Germinal center (tissue), 1 donor: ENCODE data around the gene PNPO.
"Not testable (repeated sequence)": the region's sequence is repeated elsewhere in the genome, so short reads cannot be mapped to it uniquely, and the experiment has no call there.

Experiments used
- DNase-seq: peaks from one replicate; pipeline ENCODE4 v3.0.0; 2012; ENCODE audit warnings: mixed read lengths, low spot score

PNPO gene

GRCh38 chr17:47975189-47975822 is 33.9 kb downstream of the PNPO start:
- DNase-seq, result no peak

DNA sequence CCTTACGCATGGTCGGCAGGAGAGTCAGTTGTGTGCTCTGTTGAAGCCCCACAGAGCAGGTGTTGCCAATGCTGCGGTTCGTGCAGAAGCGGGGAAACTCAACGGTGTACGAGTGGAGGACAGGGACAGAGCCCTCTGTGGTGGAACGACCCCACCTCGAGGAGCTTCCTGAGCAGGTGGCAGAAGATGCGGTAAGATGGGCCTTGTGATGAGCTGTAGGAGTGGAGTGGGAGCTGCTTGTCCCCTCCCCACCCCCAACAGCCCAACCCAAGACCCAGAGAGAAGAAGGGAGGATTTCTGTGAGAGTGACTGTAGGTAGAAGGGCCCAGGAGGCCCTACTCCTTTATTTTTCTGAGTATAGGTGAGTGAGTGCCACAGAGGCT is 34.4 kb downstream of the PNPO start:
- no peak for DNase-seq

- peak; percentile 84 for DNase-seq
These were observed 37.0 kb downstream of the PNPO start for GRCh38 chr17:47978324-47978723.

GRCh38 chr17:47980541-47980940 is 39.2 kb downstream of the PNPO start:
- no peak for DNase-seq

GRCh38 chr17:47981462-47981861 is 40.1 kb downstream of the PNPO start:
- no peak for DNase-seq

- DNase-seq, result no peak
These were observed 40.8 kb downstream of the PNPO start for GRCh38 chr17:47982091-47982617.

GRCh38 chr17:47982645-47983390 is 41.4 kb downstream of the PNPO start:
- no peak for DNase-seq

DNA sequence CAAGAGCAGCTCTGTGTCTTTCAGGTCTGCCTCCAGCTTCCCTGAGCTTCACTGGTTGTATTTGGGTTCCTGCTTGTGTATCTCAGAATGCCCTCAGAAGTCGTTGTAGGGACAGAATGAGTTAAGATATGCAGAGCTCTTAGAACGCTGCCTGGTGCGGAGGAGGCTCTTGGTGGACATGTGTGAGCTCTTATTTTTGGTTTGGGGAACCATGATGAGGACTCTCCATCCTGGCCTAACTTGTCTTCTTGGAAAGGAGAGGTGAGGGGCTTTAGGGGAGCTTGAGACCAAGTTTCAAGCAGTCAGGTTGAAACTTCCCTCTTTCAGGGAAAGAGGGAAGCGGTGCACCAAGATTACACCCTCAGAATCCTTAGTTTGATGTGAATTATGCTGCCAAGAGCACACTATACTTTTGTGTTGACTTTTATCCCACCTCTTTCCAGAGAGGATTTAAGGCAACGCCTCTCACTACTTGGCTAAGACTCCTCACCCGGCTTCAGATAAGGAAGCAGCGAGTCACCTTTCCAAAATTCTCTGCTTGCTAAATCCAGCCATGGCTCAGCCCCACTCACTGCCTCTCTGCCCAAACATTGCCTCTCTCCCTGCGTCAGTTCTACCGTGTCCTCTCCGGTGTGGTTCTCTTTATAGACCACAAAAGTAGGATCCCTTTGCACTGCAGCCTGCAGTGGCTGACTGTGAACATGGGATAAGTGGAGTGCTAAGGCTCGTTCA is 42.3 kb downstream of the PNPO start:
- DNase-seq, result no peak

DNA sequence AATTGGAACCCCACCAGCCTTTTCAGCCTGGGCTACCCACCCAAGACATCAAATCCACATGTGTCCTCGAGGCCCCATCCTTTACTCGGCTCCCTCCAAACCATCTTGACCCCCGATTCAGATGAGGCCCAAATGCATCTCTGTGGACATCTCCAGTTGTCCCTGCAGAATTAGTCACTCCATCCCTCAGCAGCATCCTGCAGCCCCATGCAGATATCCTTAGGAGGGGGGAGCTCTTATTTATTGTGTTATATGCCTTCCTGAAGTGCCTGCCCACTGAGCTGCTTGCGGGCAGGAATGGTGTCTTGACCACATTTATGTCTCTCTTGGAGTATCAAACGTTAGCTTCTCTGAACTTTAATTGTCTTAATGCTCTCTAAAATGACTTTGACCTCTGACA is 45.1 kb downstream of the PNPO start:
- no peak for DNase-seq

DNA sequence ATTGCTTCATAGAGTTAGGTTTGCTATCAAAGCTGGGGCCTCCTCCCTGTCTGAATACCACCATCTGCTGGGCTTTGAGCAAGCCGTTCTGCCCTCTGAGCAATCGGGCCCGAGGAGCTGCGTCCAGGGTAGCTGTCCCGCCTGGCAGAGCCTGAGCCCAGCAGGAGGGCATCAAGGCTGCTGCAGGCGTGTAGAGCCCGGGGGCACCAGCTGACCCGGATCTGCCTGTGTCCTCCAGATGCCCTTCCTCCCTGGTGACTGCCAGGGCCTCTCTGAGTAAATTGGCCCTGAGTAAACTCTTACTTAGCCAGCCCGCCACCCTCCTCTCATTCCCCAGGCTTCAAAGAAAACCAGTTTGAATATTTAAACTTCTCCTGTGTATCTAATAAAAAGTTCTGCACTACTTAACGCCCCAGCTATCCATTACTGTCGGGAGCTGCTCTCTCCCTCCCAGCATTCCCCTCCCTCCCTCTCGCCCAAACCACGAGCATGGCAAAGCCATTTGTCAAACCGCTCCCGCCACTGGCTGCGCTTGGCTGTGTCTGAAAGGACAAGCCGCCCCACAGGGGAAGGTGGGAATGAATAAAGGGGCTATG is 46.0 kb downstream of the PNPO start:
- DNase-seq, result no peak

DNA sequence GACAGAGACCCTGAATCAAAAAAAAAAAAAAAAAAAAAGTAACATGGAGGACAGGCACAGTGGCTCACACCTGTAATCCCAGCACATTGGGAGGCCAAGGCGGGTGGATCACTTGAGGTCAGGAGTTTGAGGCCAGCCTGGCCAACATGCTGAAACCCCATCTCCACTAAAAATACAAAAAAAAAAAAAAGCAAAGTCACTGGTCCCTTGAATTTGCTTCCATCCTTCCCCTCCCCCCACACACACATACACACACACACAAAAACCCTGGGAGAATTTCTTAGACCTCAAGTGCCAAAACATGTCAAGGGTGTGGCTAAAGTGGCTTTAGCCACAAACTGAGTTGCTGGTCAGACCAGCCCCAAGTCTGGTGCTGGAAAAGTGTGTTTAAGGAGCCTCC is 47.1 kb downstream of the PNPO start:
- DNase-seq, result not testable (repeated sequence)

DNA sequence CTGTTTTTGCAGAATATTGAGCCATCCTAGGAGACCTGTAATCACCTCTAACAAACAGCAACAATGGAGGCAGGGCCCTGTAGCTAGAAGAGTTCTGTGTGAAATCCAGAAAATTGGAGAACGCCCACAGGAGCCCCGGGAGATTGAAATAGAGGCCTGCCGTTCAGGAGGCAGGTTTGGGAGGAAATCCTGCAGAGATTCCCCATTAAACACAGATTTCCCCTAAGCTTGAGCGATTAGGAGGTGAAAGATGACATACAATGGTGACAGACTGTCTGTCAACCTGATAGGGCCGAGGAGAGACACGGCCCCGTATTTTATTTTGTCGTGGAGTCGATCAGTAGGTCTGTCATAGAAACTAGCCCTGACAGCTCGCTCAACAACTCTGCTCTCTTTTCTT is 47.8 kb downstream of the PNPO start:
- no peak for DNase-seq

DNA sequence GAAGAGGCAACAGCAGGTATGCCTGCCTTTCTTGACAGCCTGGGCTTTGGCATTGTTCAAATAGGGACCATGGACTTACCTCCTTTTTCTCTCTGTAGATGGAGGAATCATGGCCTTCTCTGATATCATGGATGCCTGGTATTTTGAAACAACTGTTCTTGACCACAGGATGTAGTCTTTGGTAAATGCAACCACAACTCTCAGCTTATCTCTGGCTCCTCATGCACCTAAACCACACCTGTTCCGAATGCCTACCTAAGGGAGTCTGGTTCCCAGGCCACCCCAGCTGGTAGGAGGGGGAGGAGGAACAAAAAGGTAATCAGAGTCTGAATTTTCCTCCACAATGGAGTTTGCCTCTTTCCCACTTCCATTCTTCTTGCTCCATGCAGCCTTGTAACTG is 48.3 kb downstream of the PNPO start:
- no peak for DNase-seq

DNA sequence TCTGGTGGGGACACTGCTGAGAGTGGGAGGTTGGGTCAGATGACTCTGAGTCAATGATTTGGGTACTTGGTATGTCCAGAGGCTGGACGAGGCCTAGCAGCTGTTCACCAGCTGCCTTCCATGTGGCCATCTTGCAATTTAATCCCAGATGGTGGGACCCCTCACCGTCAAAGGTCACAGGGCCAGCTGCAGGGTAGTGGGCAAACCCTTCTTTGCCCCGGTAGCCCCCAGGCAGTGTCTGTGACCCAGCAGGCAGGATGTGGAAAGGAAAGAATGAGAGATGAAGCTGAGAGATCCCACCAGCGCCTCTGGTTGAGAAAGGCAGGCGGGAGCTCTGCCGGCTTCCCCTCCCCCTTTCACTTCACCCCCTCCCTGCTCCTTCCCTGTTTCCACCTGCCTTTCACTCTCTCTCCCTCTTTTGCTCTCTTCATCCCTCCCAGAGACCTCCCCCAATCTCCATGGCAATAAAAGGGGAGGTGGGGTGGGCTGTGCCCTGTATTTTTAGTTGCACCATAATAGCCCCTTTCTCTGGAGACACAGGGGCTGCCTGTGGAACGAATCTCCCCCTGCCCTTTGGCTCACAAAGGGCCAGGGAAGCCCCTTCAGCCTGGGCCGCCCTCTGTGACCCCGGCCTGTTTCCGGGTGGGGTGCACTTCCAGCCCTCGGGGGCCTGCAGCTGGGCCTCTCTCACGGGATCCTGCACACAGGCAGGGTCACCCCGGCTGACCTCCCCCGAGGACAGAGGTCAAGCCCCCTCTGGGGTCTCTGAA is 49.8 kb downstream of the PNPO start:
- DNase-seq, result no peak

GRCh38 chr17:47992216-47992615 is 50.8 kb downstream of the PNPO start:
- DNase-seq, result no peak

DNA sequence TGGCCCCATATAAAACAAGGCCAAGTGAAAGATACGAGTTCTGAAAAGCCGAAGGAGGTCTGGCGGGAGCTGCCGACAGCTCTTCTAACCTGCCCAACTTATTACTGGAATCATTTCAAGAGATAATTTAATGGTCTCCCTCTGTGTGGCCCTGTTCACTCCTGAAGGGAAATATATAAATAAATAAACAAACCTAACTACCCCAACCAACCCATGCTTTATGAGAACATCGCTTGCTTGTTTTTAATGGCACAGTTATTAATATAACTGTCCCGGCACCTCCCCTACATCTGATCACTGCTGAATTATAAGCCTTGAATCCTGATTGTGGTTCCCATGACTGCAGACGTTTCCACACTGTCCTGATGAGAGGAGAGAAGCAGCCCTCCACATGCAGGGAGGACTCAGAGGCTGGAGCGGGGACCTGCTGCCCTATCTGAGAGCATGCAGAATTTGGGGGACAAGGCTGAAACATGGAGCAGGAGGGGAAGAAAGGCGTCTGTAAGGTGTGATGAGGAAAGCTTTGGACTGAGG is 51.7 kb downstream of the PNPO start:
- DNase-seq, result no peak

DNA sequence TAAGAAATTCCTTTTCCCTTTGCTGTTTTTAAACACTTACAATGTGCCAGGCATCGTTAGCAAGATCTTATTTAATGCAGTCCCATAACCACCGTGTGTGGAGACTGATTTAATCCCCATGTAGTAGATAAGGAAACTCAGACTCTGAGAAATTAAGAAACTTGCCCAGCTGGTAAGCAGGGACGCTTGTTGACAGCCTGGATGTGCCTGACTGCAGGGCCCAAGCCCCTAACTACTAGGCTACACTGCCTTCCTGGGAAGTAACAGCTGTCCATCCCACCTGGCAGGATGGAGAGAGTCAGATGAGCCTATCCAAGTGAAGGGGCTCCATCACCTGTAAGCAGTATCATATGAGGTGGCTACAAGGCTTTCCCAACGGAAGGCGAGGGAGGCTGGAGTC is 52.6 kb downstream of the PNPO start:
- DNase-seq, result no peak

- no peak for DNase-seq
These were observed 53.4 kb downstream of the PNPO start for GRCh38 chr17:47994724-47995123.

GRCh38 chr17:47995241-47995935 is 54.0 kb downstream of the PNPO start:
- DNase-seq, result no peak

DNA sequence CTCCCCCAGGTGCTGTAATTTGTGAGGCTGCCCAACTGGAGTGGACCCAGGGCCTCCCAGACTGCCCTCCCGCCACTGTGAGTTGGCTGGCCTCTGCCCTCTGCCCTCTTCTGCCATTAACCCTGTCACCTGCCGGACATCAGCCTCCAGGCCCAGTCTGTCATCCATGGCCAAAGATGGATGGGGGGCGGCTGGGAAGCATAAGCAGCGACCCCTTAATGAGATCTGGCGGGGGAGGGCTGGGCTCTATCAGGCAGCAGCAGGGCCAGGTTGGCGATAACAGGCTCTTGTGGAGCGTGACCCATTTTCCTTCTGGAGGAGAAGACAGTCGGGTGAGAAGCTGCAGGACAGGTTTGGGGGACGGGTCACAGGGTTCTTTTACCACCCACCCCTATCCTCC is 54.8 kb downstream of the PNPO start:
- no peak for DNase-seq

GRCh38 chr17:47997586-47997985 is 56.2 kb downstream of the PNPO start:
- DNase-seq, result no peak
